ENCODE data around the gene CPNE2.
"Not testable (repeated sequence)": the region's sequence is repeated elsewhere in the genome, so short reads cannot be mapped to it uniquely, and the experiment has no call there.

The CPNE2 gene

GRCh38 chr16:57104706-57105105, 12.3 kb downstream of the CPNE2 start:
- H3K4me1 ChIP-seq (ENCODE audit: insufficient read depth, low read length) = peaks cover 3% of the 10 kb centered on the region; the same call in 1 of the 2 replicates
- no peaks in the 10 kb centered on the region for H3K9me3 ChIP-seq (ENCODE audit: insufficient read depth, low read depth, low read length)
- no peaks in the 10 kb centered on the region for H3K36me3 ChIP-seq (ENCODE audit: insufficient read depth, low read length)
- no peaks in the 10 kb centered on the region for H3K27me3 ChIP-seq (ENCODE audit: insufficient read depth, low read length)
- no peak overlapping the region for H3K9ac ChIP-seq (ENCODE audit: low read depth, low read length)
- WGBS = 86% methylated on average over 3 of the region's 3 CpGs
- H3K4me3 ChIP-seq (ENCODE audit: low read length) = no peak overlapping the region
- no peak overlapping the region for H3K27ac ChIP-seq (ENCODE audit: low read depth, low read length)

- no peak overlapping the region for H3K27ac ChIP-seq (ENCODE audit: low read depth, low read length)
- H3K36me3 ChIP-seq (ENCODE audit: insufficient read depth, low read length) = no peaks in the 10 kb centered on the region
- WGBS = 92% methylated on average over 7 of the region's 7 CpGs
Observed at GRCh38 chr16:57105184-57105583, 12.8 kb downstream of the CPNE2 start.

GRCh38 chr16:57106767-57107166, 14.4 kb downstream of the CPNE2 start:
- H3K4me3 ChIP-seq (ENCODE audit: low read length) = no peak overlapping the region
- WGBS = 88% methylated on average over 2 of the region's 2 CpGs
- H3K9ac ChIP-seq (ENCODE audit: low read depth, low read length) = no peak overlapping the region
- H3K36me3 ChIP-seq (ENCODE audit: insufficient read depth, low read length) = no peaks in the 10 kb centered on the region
- no peak overlapping the region for H3K27ac ChIP-seq (ENCODE audit: low read depth, low read length)
- no peaks in the 10 kb centered on the region for H3K27me3 ChIP-seq (ENCODE audit: insufficient read depth, low read length)
- no peaks in the 10 kb centered on the region for H3K9me3 ChIP-seq (ENCODE audit: insufficient read depth, low read depth, low read length)
- H3K4me1 ChIP-seq (ENCODE audit: insufficient read depth, low read length) = peaks cover 3% of the 10 kb centered on the region; the same call in 1 of the 2 replicates

More at GRCh38 chr16:57105184-57105583, 12.8 kb downstream of the CPNE2 start:
- Histone ChIP-seq H3K9ac (ENCODE audit: low read depth, low read length) (no peak overlapping the region), H3K27me3 (ENCODE audit: insufficient read depth, low read length) (no peaks in the 10 kb centered on the region), H3K4me1 (ENCODE audit: insufficient read depth, low read length) (peaks cover 3% of the 10 kb centered on the region; the same call in 1 of the 2 replicates), H3K4me3 (ENCODE audit: low read length) (no peak overlapping the region), H3K9me3 (ENCODE audit: insufficient read depth, low read depth, low read length) (no peaks in the 10 kb centered on the region)

GRCh38 chr16:57107321-57107922, 15.0 kb downstream of the CPNE2 start:
- H3K27ac ChIP-seq (ENCODE audit: low read depth, low read length) = no peak overlapping the region
- peaks cover 3% of the 10 kb centered on the region; the same call in 1 of the 2 replicates for H3K4me1 ChIP-seq (ENCODE audit: insufficient read depth, low read length)
- WGBS = 82% methylated on average over 9 of the region's 9 CpGs
- H3K9me3 ChIP-seq (ENCODE audit: insufficient read depth, low read depth, low read length) = no peaks in the 10 kb centered on the region
- no peak overlapping the region for H3K4me3 ChIP-seq (ENCODE audit: low read length)
- H3K9ac ChIP-seq (ENCODE audit: low read depth, low read length) = no peak overlapping the region
- H3K36me3 ChIP-seq (ENCODE audit: insufficient read depth, low read length) = no peaks in the 10 kb centered on the region
- no peaks in the 10 kb centered on the region for H3K27me3 ChIP-seq (ENCODE audit: insufficient read depth, low read length)

GRCh38 chr16:57108432-57108831, 16.0 kb downstream of the CPNE2 start:
- no peaks in the 10 kb centered on the region for H3K9me3 ChIP-seq (ENCODE audit: insufficient read depth, low read depth, low read length)
- no peak overlapping the region for H3K4me3 ChIP-seq (ENCODE audit: low read length)
- no peaks in the 10 kb centered on the region for H3K36me3 ChIP-seq (ENCODE audit: insufficient read depth, low read length)
- no peaks in the 10 kb centered on the region for H3K27me3 ChIP-seq (ENCODE audit: insufficient read depth, low read length)
- 94% methylated on average over 1 of the region's 1 CpG for WGBS
- no peak overlapping the region for H3K27ac ChIP-seq (ENCODE audit: low read depth, low read length)
- H3K9ac ChIP-seq (ENCODE audit: low read depth, low read length) = no peak overlapping the region
- H3K4me1 ChIP-seq (ENCODE audit: insufficient read depth, low read length) = peaks cover 1% of the 10 kb centered on the region; the same call in 1 of the 2 replicates

- not testable (repeated sequence) for H3K27me3 ChIP-seq (ENCODE audit: insufficient read depth, low read length); H3K36me3 ChIP-seq (ENCODE audit: insufficient read depth, low read length); H3K9me3 ChIP-seq (ENCODE audit: insufficient read depth, low read depth, low read length); H3K27ac ChIP-seq (ENCODE audit: low read depth, low read length); H3K9ac ChIP-seq (ENCODE audit: low read depth, low read length); H3K4me1 ChIP-seq (ENCODE audit: insufficient read depth, low read length); H3K4me3 ChIP-seq (ENCODE audit: low read length)
- WGBS = 89% methylated on average over 10 of the region's 10 CpGs
Observed at GRCh38 chr16:57109259-57110105, 17.1 kb downstream of the CPNE2 start.

- H3K27me3 ChIP-seq (ENCODE audit: insufficient read depth, low read length) = no peaks in the 10 kb centered on the region
- H3K4me3 ChIP-seq (ENCODE audit: low read length) = no peak overlapping the region
- H3K36me3 ChIP-seq (ENCODE audit: insufficient read depth, low read length) = no peaks in the 10 kb centered on the region
- WGBS = 90% methylated on average over 3 of the region's 4 CpGs
- H3K27ac ChIP-seq (ENCODE audit: low read depth, low read length) = no peak overlapping the region
- H3K4me1 ChIP-seq (ENCODE audit: insufficient read depth, low read length) = no peaks in the 10 kb centered on the region; the same call in none of the 2 replicates
- H3K9ac ChIP-seq (ENCODE audit: low read depth, low read length) = no peak overlapping the region
- no peaks in the 10 kb centered on the region for H3K9me3 ChIP-seq (ENCODE audit: insufficient read depth, low read depth, low read length)
Observed at GRCh38 chr16:57110937-57111336, 18.6 kb downstream of the CPNE2 start.

GRCh38 chr16:57111420-57111819, 19.0 kb downstream of the CPNE2 start:
- H3K4me1 ChIP-seq (ENCODE audit: insufficient read depth, low read length) = no peaks in the 10 kb centered on the region; the same call in none of the 2 replicates
- H3K36me3 ChIP-seq (ENCODE audit: insufficient read depth, low read length) = no peaks in the 10 kb centered on the region
- no peaks in the 10 kb centered on the region for H3K27me3 ChIP-seq (ENCODE audit: insufficient read depth, low read length)
- H3K4me3 ChIP-seq (ENCODE audit: low read length) = no peak overlapping the region
- H3K27ac ChIP-seq (ENCODE audit: low read depth, low read length) = no peak overlapping the region
- WGBS = 100% methylated on average over 1 of the region's 2 CpGs
- H3K9ac ChIP-seq (ENCODE audit: low read depth, low read length) = no peak overlapping the region
- no peaks in the 10 kb centered on the region for H3K9me3 ChIP-seq (ENCODE audit: insufficient read depth, low read depth, low read length)

- no peaks in the 10 kb centered on the region for H3K27me3 ChIP-seq (ENCODE audit: insufficient read depth, low read length)
- no peaks in the 10 kb centered on the region for H3K36me3 ChIP-seq (ENCODE audit: insufficient read depth, low read length)
- H3K27ac ChIP-seq (ENCODE audit: low read depth, low read length) = no peak overlapping the region
- WGBS = 89% methylated on average over 10 of the region's 10 CpGs
- no peaks in the 10 kb centered on the region; the same call in none of the 2 replicates for H3K4me1 ChIP-seq (ENCODE audit: insufficient read depth, low read length)
- no peak overlapping the region for H3K4me3 ChIP-seq (ENCODE audit: low read length)
- no peak overlapping the region for H3K9ac ChIP-seq (ENCODE audit: low read depth, low read length)
- H3K9me3 ChIP-seq (ENCODE audit: insufficient read depth, low read depth, low read length) = no peaks in the 10 kb centered on the region
Observed at GRCh38 chr16:57112403-57113041, 20.1 kb downstream of the CPNE2 start.

GRCh38 chr16:57113042-57113453, 20.7 kb downstream of the CPNE2 start:
- 94% methylated on average over 14 of the region's 14 CpGs for WGBS
- Histone ChIP-seq H3K4me3 (ENCODE audit: low read length) (no peak overlapping the region), H3K27me3 (ENCODE audit: insufficient read depth, low read length) (no peaks in the 10 kb centered on the region), H3K27ac (ENCODE audit: low read depth, low read length) (no peak overlapping the region), H3K9ac (ENCODE audit: low read depth, low read length) (no peak overlapping the region), H3K36me3 (ENCODE audit: insufficient read depth, low read length) (no peaks in the 10 kb centered on the region; the same call in 1 of the 2 replicates), H3K9me3 (ENCODE audit: insufficient read depth, low read depth, low read length) (no peaks in the 10 kb centered on the region), H3K4me1 (ENCODE audit: insufficient read depth, low read length) (no peaks in the 10 kb centered on the region; the same call in none of the 2 replicates)

- Histone ChIP-seq H3K4me3 (ENCODE audit: low read length) (no peak overlapping the region), H3K9me3 (ENCODE audit: insufficient read depth, low read depth, low read length) (no peaks in the 10 kb centered on the region), H3K27me3 (ENCODE audit: insufficient read depth, low read length) (no peaks in the 10 kb centered on the region), H3K4me1 (ENCODE audit: insufficient read depth, low read length) (no peaks in the 10 kb centered on the region; the same call in none of the 2 replicates), H3K9ac (ENCODE audit: low read depth, low read length) (no peak overlapping the region), H3K27ac (ENCODE audit: low read depth, low read length) (no peak overlapping the region), H3K36me3 (ENCODE audit: insufficient read depth, low read length) (no peaks in the 10 kb centered on the region; the same call in 1 of the 2 replicates)
- 94% methylated on average over 5 of the region's 5 CpGs for WGBS
Observed at GRCh38 chr16:57113664-57114063, 21.3 kb downstream of the CPNE2 start.

Data from HUES64 (cell line).